Measurements from ENCODE around the gene GYG2.

DNA sequence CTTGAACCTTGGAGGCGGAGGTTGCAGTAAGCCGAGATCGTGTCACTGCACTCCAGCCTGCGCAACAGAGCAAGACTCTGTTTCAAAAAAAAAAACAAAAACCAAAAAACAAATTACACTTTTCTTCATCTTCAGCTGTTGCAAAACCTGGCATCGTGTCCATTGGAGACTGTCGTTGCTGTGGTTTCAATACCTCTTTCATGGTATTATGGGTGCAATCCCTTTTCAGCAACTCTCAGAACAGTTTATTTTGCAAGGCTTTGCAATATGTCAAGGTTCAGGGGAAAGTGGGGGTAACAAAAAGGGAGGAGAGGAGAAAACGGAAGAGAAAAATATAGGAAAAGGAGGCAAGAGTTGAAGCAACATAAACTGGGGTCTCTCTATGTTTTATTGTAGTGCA lies 59.6 kb downstream of the GYG2 start:
- TF ChIP-seq, protein P1, sequence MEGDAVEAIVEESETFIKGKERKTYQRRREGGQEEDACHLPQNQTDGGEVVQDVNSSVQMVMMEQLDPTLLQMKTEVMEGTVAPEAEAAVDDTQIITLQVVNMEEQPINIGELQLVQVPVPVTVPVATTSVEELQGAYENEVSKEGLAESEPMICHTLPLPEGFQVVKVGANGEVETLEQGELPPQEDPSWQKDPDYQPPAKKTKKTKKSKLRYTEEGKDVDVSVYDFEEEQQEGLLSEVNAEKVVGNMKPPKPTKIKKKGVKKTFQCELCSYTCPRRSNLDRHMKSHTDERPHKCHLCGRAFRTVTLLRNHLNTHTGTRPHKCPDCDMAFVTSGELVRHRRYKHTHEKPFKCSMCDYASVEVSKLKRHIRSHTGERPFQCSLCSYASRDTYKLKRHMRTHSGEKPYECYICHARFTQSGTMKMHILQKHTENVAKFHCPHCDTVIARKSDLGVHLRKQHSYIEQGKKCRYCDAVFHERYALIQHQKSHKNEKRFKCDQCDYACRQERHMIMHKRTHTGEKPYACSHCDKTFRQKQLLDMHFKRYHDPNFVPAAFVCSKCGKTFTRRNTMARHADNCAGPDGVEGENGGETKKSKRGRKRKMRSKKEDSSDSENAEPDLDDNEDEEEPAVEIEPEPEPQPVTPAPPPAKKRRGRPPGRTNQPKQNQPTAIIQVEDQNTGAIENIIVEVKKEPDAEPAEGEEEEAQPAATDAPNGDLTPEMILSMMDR (IDR thresholded peaks at IDR 0.05), result no peak
- no peak for TF ChIP-seq POLR2A (IDR thresholded peaks at IDR 0.05)

Measured in thyroid gland (tissue), 4 donors.